ENCODE measurements around the gene CASP3. TPM values are rescaled to one million over a fixed set of nuclear protein-coding genes. Genes with fewer than 3 reads are reported as not detected.
A peak's percentile ranks its signal among the peaks of the same experiment; 100 is the strongest.
"Not testable (repeated sequence)": the region's sequence is repeated elsewhere in the genome, so short reads cannot be mapped to it uniquely, and the experiment has no call there.

Gene CASP3
- total RNA-seq, 2 experiments from 2014 or later, result 27.5 to 27.9 TPM

DNA sequence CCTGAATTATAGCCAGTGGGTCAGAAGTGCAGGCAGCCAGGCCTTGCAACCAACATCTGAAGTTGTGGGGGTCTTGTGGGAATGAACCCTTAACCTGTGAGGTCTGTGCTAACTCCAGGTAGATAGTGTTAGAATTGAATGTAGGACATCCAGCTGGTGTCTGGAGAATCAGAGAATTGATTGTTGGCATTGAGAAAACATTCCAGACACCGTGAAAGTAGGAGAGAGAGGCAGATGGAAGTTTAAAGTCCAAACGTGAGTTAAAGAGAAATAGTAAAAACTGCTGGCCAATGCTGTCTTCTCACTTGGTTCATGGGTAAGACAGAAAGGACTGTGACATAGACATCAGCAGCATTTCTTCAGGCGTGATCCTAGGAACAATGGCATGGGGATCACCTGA, 27.7 kb downstream of the CASP3 start:
- Mint-ChIP-seq H3K4me1 (ENCODE audit: low read depth) (peaks cover 17% of the 10 kb centered on the region), H3K4me3 (no peak overlapping the region), H3K36me3 (ENCODE audit: low read depth) (peaks cover 6% of the 10 kb centered on the region), H3K9me3 (no peaks in the 10 kb centered on the region), H3K27me3 (ENCODE audit: low read depth) (no peaks in the 10 kb centered on the region), H3K27ac (no peak overlapping the region)
- intact Hi-C loops (cut with micrococcal nuclease), result no loop called here
- CTCF ChIA-PET, result no interaction called here
- no peak for DNase-seq

DNA sequence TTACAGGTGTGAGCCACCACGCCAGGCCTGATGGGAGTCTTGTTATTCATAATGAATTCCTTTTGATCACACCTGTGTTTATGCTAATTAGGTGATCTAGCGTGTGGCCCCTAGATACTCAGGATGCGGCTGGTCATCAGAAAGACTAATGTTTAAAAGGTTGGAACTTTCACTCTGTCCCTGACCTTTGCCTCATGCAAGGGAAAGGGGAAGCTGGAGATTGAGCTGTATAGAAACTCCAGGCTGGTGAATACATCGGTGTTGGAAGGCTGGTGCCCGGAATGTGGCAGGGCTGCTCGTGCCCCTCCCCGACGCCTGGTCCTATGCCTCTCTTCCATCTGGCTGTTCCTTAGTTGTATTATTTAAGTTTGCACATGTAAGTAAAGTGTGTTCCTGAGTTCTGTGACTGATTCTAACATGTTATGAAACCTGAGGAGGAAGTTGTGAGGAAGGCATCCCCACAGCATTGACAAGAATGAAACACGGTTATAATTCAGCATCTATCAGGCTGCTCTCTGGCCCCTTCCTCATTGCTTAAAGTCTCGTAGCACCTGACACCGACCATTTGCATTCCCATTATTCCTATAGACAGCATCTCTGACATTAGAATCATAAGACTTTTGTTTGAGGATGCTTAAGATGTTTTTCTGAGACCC, 28.9 kb downstream of the CASP3 start:
- H3K27me3 Mint-ChIP-seq (ENCODE audit: low read depth), result no peaks in the 10 kb centered on the region
- H3K4me1 Mint-ChIP-seq (ENCODE audit: low read depth), result peaks cover 7% of the 10 kb centered on the region
- H3K36me3 Mint-ChIP-seq (ENCODE audit: low read depth), result peaks cover 6% of the 10 kb centered on the region
- H3K27ac Mint-ChIP-seq, result no peak overlapping the region
- intact Hi-C loops (cut with micrococcal nuclease), result no loop called here
- CTCF ChIA-PET, result no interaction called here
- H3K4me3 Mint-ChIP-seq, result no peak overlapping the region
- no peak for DNase-seq
- H3K9me3 Mint-ChIP-seq, result no peaks in the 10 kb centered on the region

DNA sequence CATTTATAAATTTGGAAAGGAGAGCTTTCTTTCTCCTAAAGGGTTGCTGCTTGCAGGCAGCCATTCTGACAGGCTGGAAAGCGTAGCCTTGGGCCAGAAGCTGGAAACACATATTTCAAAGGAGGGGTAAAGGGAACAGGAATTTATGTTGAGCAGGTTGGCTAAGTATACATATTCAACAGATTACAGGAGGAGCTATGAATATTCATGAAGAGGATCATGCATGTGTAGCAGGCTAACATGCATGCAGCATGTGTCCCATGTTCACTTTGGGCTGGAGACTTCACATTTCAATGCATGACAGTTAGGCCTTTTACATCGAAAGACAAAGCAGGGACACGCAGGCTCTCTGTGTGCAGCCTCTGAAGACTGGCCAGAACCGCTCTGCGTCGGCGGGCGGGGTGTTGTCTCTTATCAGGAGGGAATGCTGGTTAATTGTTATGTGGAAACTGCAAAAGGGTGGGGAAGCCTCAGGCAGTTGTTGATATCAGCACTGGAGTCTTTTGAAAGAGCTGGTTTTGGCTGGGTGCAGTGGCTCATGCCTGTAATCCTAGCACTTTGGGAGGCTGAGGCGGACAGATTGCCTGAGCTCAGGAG, 31.5 kb downstream of the CASP3 start:
- Mint-ChIP-seq H3K27ac (no peak overlapping the region), H3K27me3 (ENCODE audit: low read depth) (no peaks in the 10 kb centered on the region), H3K4me3 (no peak overlapping the region), H3K9me3 (peaks cover 6% of the 10 kb centered on the region), H3K36me3 (ENCODE audit: low read depth) (peaks cover 3% of the 10 kb centered on the region), H3K4me1 (ENCODE audit: low read depth) (no peaks in the 10 kb centered on the region)
- DNase-seq, result no peak
- intact Hi-C loops (cut with micrococcal nuclease), result no loop called here
- CTCF ChIA-PET, result no interaction called here

DNA sequence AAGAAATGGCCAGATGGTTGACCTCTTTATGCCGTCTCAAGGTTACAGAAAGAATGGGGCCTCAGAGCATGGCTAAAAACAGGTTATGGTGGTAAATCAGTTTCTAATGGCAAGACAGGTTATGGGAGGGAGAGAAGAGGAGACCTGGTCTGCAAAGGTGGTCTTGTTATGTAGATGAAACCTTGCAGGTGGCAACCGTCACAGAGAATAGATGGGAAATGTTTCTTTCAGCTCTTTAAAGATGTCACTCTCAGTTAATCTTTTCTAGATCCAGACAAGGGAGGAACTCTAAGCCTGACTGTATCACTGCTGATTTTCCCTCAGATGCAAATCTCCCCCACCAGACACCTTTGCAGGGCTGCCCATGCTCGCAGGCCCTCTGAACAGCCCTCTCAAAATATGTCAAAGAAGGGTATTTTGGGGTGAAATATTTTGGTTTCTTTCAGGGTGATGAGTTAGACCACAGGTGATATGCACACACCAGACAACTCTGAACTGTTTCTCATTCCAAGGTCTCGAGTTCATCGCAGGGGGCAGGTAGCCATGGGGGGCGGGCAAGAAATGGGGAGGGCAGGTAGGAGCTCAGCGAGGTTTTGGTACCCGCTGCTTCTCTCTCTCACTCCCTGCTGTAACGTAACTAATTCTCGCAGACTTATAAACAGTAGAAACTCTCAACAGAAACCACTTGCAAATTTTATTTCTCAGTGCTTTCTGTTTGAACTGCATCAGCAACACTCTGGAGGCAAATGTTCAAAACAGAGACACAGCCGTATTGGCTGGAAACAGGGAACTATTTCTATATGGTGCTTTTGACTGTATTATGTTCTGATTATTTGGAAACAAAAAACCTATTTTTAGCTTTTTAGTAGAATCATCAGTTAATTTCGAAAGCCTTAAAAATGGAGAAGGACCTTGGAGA, 32.4 kb downstream of the CASP3 start:
- H3K9me3 Mint-ChIP-seq, result peaks cover 6% of the 10 kb centered on the region
- CTCF ChIA-PET, result no interaction called here
- H3K27ac Mint-ChIP-seq, result no peak overlapping the region
- intact Hi-C loops (cut with micrococcal nuclease), result no loop called here
- DNase-seq, result no peak
- H3K36me3 Mint-ChIP-seq (ENCODE audit: low read depth), result peaks cover 3% of the 10 kb centered on the region
- H3K4me3 Mint-ChIP-seq, result no peak overlapping the region
- no peaks in the 10 kb centered on the region for H3K4me1 Mint-ChIP-seq (ENCODE audit: low read depth)
- no peaks in the 10 kb centered on the region for H3K27me3 Mint-ChIP-seq (ENCODE audit: low read depth)

DNA sequence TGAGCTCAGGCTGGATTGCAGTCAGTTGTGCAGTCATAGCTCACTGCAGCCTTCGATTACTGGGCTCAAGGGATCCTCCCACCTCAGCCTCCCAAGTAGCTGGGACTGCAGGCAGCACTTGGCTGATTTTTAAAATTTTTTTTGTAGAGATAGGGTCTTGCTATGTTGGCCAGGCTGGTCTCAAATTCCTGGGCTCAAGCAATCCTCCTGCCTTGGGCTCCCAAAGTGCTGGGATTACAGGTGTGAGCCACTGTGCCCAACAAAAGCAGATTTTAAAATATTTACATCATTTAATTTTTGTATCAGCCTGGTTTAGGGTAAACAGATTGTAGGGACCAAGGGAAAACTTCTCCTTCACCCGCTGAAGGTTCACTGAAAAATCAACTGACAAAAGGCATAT, 33.1 kb downstream of the CASP3 start:
- H3K27ac Mint-ChIP-seq; intact Hi-C loops (cut with micrococcal nuclease); H3K4me3 Mint-ChIP-seq; H3K36me3 Mint-ChIP-seq (ENCODE audit: low read depth); CTCF ChIA-PET; H3K4me1 Mint-ChIP-seq (ENCODE audit: low read depth); H3K9me3 Mint-ChIP-seq; H3K27me3 Mint-ChIP-seq (ENCODE audit: low read depth); DNase-seq: not testable (repeated sequence)

DNA sequence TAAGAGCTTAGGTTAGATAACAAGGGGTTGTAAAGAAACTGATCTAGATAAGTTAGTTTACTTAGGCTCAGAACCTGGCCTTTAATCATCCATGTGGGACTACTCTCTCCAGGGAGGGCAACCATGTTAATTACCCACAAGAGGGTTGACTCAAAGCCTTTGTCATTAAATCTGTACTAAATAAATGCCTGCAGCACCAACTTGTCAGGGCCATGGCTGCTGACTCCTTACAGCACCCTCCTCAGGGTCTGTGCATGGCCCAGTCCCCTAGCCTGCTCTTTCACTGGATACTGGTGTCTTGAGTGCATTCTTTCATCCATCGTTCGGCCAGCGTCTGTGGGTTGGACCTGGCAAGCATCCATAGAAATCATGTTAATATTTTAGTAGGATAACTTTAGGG, 34.7 kb downstream of the CASP3 start:
- Mint-ChIP-seq H3K4me3 (no peak overlapping the region), H3K9me3 (peaks cover 6% of the 10 kb centered on the region), H3K36me3 (ENCODE audit: low read depth) (peaks cover 3% of the 10 kb centered on the region), H3K27me3 (ENCODE audit: low read depth) (no peaks in the 10 kb centered on the region), H3K4me1 (ENCODE audit: low read depth) (no peaks in the 10 kb centered on the region), H3K27ac (no peak overlapping the region)
- CTCF ChIA-PET, result interaction anchor here (0.8 kb wide), 1 partner anchor 13 kb away, joined by 3 read pairs; no protein-coding TSS in a partner anchor
- intact Hi-C loops (cut with micrococcal nuclease), result no loop called here
- DNase-seq, result no peak

DNA sequence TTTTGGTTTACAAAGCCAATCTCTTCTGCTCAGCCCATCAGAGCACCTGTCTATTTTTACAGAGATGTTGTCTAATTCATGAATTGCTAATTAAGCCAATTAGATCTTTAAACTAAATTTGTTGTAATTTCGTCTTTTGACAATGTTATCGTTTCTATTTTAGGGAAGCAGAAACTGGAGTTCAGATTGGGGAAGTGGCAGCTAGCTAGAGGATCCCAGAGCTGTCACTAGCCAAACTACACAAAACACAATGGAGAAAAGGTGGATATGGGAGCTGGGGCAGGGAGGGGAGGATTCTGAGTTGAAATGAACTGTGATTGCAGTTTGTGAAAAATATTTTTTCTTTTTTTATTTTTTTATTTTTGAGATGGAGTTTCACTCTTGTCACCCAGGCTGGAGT, 35.8 kb downstream of the CASP3 start:
- H3K4me1 Mint-ChIP-seq (ENCODE audit: low read depth), result no peaks in the 10 kb centered on the region
- CTCF ChIA-PET, result interaction anchor here (0.7 kb wide), 1 partner anchor 330 kb away, joined by 3 read pairs; no protein-coding TSS in a partner anchor

DNA sequence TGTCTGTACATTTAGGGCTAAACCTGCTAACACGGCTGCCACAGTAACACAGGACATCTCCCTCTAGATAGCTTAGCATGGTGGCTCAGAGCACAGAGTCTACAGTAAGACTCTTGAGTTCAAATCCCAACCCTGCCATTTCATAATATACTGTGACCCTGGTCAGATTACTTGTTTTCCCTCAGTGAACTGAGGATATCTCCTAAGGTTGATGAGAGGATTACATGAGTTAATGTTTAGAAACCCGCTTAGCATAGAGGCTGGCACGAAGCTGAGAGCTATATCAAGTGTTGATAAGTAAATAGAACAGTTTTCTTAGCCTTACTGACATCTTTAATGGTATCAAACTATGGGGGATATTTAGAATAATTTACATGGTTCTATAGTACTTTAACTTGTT, 37.2 kb downstream of the CASP3 start:
- peaks cover 3% of the 10 kb centered on the region for H3K36me3 Mint-ChIP-seq (ENCODE audit: low read depth)
- H3K4me3 Mint-ChIP-seq, result no peak overlapping the region
- intact Hi-C loops (cut with micrococcal nuclease), result no loop called here
- H3K9me3 Mint-ChIP-seq, result peaks cover 6% of the 10 kb centered on the region
- H3K27me3 Mint-ChIP-seq (ENCODE audit: low read depth), result no peaks in the 10 kb centered on the region
- H3K27ac Mint-ChIP-seq, result no peak overlapping the region
- no peaks in the 10 kb centered on the region for H3K4me1 Mint-ChIP-seq (ENCODE audit: low read depth)
- CTCF ChIA-PET, result interaction anchor here (0.5 kb wide), 1 partner anchor 1140 kb away, joined by 4 read pairs; no protein-coding TSS in a partner anchor
- no peak for DNase-seq

More for the DNA sequence above, 35.8 kb downstream of the CASP3 start:
- intact Hi-C loops (cut with micrococcal nuclease), result no loop called here
- H3K27ac Mint-ChIP-seq, result no peak overlapping the region
- H3K27me3 Mint-ChIP-seq (ENCODE audit: low read depth), result no peaks in the 10 kb centered on the region
- H3K9me3 Mint-ChIP-seq, result peaks cover 6% of the 10 kb centered on the region
- peaks cover 3% of the 10 kb centered on the region for H3K36me3 Mint-ChIP-seq (ENCODE audit: low read depth)
- H3K4me3 Mint-ChIP-seq, result no peak overlapping the region
- DNase-seq, result no peak

DNA sequence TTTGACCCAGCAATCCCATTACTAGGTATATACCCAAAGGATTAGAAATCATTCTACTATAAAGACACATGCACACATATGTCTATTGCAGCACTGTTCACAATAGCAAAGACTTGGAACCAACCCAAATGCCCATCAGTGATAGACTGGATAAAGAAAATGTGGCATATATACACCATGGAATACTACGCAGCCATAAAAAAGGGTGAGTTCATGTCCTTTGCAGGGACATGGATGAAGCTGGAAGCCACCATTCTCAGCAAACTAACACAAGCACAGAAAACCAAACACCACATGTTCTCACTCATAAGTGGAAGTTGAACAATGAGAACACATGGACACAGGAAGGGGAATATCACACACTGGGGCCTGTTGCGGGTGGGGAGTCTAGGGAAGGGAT, 41.8 kb downstream of the CASP3 start:
- peaks cover 26% of the 10 kb centered on the region for H3K9me3 Mint-ChIP-seq
- H3K27ac Mint-ChIP-seq; H3K27me3 Mint-ChIP-seq (ENCODE audit: low read depth); H3K36me3 Mint-ChIP-seq (ENCODE audit: low read depth); CTCF ChIA-PET; H3K4me1 Mint-ChIP-seq (ENCODE audit: low read depth); H3K4me3 Mint-ChIP-seq; intact Hi-C loops (cut with micrococcal nuclease); DNase-seq: not testable (repeated sequence)

DNA sequence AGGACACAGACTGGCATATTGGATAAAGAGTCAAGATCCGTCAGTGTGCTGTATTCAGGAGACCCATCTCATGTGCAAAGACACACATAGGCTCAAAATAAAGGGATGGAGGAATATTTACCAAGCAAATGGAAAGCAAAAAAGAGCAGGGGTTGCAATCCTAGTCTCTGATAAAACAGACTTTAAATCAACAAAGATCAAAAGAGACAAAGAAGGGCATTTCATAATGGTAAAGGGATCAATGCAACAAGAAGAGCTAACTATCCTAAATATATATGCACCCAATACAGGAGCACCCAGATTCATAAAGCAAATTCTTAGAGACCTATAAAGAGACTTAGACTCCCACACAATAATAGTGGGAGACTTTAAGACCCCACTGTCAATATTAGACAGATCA, 46.4 kb downstream of the CASP3 start:
- peaks cover 13% of the 10 kb centered on the region for H3K4me1 Mint-ChIP-seq (ENCODE audit: low read depth)
- intact Hi-C loops (cut with micrococcal nuclease); DNase-seq; H3K36me3 Mint-ChIP-seq (ENCODE audit: low read depth); CTCF ChIA-PET; H3K27me3 Mint-ChIP-seq (ENCODE audit: low read depth); H3K4me3 Mint-ChIP-seq; H3K27ac Mint-ChIP-seq: not testable (repeated sequence)
- H3K9me3 Mint-ChIP-seq, result peaks cover 26% of the 10 kb centered on the region

DNA sequence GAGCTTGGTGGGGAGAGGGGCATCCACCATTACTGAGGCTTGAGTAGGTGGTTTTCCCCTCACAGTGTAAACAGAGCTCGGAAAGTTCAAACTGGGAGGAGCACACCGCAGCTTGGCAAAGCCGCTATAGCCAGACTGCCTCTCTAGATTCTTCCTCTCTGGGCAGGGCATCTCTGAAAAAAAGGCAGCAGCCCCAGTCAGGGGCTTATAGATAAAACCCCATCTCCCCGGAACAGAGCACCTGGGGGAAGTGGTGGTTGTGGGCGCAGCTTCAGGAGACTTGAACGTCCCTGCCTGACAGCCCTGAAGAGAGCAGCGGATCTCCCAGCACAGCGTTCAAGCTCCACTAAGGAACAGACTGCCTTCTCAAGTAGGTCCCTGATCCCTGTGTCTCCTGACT, 48.3 kb downstream of the CASP3 start:
- H3K27me3 Mint-ChIP-seq (ENCODE audit: low read depth); H3K36me3 Mint-ChIP-seq (ENCODE audit: low read depth); intact Hi-C loops (cut with micrococcal nuclease); H3K27ac Mint-ChIP-seq: not testable (repeated sequence)
- H3K4me1 Mint-ChIP-seq (ENCODE audit: low read depth), result peaks cover 13% of the 10 kb centered on the region
- CTCF ChIA-PET, result interaction anchor here (0.7 kb wide), 1 partner anchor 8 kb away, joined by 3 read pairs; no protein-coding TSS in a partner anchor
- DNase-seq, result peak; percentile 27
- peak overlapping the region; percentile 45 for H3K4me3 Mint-ChIP-seq
- H3K9me3 Mint-ChIP-seq, result peaks cover 19% of the 10 kb centered on the region

DNA sequence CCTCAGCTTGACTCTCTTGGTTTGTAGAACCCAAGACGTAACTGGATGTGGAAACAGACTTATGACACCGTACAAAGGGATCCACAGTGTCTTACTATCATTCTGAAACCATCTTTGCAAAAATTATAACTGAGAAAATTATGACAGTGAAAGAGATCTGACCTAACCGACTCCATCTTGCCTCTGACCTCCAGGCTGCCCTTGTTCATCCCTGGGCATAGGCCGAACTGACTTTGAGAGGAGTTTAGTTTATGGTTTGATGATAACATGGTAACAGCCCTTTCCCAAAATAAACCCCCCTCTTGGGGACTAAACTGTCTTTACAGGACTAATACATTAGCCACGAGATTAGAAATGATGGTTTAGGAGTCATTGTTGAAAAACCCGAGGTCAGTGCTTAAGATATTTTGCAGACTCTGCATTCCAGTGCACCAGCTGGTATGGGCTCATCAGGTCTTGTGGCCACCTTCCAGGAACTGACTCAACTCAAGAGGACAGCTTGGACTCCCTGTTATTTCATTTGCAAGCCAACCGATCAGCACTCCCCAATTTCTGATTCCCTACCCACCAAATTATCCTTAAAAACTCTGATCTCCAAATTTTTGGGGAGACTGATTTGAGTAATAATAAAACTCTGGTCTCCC, 49.6 kb downstream of the CASP3 start:
- H3K9me3 Mint-ChIP-seq, result peaks cover 12% of the 10 kb centered on the region

More for the DNA sequence above, 49.6 kb downstream of the CASP3 start:
- Mint-ChIP-seq H3K4me3 (no peak overlapping the region), H3K27me3 (ENCODE audit: low read depth) (no peaks in the 10 kb centered on the region), H3K4me1 (ENCODE audit: low read depth) (peaks cover 13% of the 10 kb centered on the region), H3K27ac (no peak overlapping the region), H3K36me3 (ENCODE audit: low read depth) (peaks cover 3% of the 10 kb centered on the region)
- CTCF ChIA-PET, result no interaction called here
- intact Hi-C loops (cut with micrococcal nuclease), result no loop called here
- DNase-seq, result no peak

Data from activated naive CD4-positive, alpha-beta T cell treated with anti-CD3 and anti-CD28 coated beads for 36 hours (primary cell).